NCI-H2227 (cell line): ENCODE measurements around the gene GRID2.

Source experiments
- DNase-seq: peaks from one replicate; lab custom pipeline; 2025; ENCODE audit not compliant: unreplicated experiment; lab: John Stamatoyannopoulos, UW

GRID2 gene

DNA sequence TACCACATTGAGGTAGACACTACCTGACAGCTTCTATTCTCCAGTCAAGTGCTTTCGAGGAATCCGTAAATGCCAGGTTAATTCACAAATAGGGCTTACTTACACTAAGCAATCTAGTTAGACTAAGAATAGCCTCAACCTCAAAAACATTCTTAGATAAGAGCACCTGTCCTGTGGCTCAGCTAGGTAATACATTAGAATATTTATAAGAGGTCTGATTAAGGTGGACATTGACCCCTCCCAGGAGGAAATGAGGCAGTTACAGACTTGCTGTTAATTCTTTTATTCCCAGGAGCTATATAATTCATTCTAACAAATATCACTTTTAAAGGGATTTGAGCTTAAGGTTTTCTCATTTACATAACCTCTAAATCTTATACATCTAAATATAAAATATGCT, 758.1 kb downstream of the GRID2 start:
- DNase-seq: no peak

DNA sequence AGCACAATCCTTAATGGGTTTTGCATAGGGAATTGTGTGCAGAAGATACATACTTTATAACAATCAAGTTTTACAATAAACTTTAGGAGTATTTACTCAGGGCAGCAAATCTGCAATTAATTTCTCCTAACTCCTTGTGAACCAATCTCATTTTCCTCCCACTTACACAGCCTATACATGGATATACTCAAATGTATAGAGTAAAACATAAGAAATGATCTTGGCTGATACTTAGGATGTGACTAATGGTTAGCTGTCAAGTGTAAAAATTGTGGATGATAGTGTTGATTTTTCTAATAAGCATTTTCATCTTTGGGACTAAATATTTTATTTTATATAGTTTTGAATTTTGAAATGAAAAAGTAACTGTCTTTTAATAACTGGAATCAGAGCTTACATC, 759.6 kb downstream of the GRID2 start:
- DNase-seq: no peak

DNA sequence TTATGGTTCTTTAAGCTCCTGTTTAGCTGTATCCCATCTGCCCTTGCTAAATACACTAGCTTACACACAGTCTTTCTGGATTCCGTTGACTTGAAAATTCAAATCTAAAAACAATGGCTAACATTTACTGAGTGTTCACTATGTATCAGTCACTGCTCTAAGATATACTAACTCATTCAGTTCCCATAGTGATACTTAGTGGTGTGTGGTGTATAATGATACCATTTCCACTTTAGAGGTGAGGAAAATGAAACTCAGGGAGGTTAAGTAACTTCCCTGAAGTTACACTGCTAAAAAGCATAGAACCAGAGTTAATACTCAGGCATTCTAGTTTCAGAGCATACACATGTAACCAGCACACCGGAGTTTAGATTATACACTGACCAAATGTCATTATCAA, 762.0 kb downstream of the GRID2 start:
- DNase-seq: no peak

DNA sequence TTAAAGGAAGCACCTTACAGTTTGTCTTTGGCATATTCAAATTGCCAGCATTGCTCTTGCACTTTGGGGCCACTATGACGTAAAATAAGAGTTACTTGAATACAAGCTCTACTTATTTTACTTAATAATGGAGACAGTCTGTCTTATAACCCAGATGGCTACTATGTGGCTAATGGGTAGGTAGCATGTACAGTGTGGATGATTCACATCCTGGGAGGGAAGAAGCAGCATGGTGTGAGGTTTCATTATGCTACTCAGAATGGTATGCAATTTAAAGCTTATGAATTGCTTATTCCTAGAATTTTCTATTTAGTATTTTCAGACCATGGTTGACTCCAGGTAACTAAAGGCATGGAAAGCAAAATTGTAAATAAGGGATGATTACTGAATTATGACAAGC, 763.0 kb downstream of the GRID2 start:
- DNase-seq: no peak

DNA sequence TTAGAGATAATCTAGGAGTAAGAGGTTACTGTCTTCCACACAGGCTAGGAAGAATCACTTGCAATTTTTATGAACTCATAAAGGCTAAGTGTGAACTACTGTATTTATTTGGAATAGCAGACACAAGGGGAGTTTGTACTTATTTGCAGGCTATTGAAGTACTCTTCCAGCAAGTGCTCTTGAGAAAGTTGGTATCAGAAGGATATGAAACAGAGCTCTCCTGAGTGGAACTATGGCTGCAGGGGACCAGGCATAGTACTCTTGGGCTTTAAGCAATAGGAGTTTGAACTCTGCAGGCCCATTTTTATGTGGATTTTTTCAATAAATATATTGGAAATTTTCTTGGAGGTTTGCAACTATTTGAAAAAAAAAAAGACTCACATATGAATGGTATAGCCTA, 768.5 kb downstream of the GRID2 start:
- DNase-seq: no peak

DNA sequence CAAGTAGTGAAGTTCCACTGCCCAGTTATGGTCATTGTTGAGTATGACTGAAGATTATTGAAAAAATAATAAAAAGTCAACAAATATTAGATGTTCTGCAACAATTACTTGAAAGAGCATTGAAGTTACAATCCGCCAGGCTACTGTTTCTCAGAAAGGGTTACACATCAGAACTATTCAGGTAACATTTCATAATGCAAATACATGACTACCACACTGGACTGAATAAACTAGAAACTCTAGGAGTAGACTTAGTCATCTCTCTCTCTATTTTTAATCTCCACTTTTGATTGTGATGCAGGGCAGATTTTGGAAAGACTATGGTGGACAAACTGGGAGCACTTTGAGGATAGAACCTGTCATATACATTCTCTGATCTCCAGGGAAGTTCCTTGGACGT, 776.5 kb downstream of the GRID2 start:
- DNase-seq: no peak

DNA sequence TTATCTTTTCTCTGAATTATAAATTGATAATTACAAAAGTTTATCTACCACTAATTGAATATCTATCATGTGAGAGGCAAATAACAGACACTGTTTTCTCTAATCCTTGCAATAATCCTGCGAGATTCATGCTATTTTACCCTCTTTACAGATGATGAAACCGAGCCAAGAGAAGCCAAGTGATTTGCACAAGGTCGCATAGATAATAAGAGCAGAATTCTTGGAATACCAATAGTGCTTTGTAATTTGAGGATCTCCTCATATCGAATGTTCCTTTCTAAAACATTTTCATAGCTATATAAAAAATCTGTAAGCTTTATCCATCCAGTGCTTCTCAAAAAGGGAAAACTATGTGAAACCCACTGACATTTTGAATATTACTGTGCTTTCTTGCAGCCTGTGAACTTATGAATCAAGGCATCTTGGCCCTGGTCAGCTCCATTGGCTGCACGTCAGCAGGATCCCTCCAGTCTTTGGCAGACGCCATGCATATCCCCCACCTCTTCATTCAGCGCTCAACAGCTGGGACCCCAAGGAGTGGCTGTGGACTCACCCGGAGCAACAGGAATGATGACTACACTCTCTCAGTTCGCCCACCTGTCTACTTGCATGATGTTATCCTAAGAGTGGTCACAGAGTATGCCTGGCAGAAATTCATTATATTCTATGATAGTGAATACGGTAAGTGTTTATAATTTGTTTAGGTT, 781.0 kb downstream of the GRID2 start:
- no peak for DNase-seq

DNA sequence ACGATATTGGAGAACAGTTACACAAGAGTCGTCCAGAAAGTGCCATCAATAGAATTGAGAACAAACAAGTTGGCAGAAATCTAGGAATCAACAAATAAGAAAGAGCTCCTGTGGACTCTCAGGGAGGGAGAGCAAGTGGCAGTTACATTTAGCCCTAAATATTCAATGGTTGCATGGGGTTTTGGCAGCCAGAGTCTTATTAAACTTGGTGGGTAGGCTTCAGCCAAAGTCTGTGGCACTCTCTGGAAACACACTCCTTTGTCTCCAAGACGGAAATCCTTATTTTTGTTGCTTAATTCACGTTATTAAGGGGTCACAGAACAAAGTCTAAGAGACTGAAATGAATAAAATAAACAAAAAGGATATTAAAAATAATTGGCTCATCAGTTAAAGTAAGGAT, 782.6 kb downstream of the GRID2 start:
- DNase-seq: no peak

DNA sequence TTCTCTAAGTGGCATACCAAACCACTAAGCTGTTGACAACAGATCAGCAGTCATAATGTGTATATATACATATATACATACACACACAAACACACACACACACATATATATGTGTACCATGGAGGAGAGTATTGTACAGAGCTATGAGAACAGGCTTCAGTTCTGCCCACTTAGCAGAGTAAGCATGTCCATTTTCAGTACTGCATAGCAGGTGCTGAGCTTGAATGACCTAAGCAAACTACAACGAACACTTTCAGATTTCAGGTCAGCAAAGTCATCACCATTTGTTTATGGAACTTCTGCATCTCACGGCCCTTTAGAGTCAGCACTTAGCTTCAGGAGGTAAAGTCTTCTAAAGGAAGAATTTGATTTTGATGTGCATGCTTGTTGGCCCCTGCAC, 789.0 kb downstream of the GRID2 start:
- DNase-seq: no peak

DNA sequence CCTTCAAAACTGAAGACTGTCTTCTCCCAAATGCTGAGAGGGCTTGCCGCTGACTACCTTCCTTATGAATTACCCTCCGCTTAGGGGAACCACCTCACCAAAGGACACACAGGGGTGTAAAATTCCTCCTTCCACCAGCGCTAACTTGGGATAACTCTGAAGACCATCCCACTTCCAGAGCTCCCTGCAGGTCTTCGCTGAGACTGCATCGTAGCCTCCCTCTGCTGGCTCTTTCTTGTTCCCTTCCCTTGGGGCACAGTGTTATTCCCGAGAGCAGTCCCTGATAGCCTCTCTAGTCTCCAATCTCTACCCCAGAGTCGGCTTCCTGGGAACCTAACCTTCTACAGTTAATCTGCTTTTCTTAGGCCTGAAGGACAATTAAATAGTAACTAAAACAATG, 799.3 kb downstream of the GRID2 start:
- DNase-seq: no peak

DNA sequence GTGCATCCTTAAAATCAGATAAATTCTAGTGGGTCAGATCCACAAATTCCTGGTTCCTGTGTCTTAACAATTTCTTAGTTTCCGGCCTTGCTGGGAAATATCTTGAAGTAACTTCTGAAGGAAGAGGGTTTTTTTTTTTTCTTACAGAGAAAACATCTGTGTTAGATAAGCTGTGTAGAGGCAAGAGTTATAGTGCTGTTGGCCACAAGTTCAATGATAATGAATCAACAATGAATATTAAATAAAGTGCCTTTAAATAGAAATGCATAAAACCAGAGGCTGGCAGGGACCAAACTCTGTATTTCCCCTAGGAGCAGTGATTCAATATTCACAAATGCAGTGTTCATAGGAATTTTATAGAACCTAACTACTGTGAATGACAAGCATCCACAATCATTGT, 812.9 kb downstream of the GRID2 start:
- DNase-seq: no peak

DNA sequence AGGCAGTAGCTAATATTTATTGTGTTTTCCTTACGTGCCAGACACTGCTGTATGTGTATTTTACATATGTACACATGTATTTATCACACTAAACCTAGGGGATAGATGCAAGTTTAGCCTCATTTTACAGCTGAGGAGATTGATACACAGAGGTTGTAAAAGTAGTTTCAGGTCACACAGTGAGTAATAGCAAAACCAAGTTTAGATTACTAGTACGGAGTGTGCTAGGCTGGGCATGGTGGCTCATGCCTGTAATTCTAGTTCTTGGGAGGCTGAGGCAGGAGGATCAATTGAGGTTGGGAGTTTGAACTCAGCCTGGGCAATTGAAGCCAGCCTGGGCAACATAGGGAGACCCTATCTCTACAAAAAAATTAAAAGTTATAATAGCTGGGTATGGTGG, 823.7 kb downstream of the GRID2 start:
- DNase-seq: no peak

DNA sequence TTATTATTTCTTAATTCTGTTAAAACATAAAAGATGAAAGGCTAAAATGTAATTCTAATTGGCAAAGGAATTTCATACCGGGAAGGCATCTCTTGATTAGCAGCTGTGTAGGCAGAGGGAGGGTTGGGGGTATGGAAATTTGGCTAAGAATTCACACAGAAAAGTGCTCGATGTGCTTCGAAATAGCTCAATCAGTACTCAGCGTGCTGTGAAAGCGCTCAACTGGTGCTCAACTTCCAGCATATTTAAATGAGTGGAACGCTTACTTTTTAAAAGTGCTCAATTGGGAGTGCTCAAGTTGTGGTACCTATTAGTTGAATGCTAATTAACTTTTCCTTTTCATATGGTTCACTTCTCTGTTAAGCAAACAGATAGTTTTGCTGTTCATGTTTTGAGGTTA, 828.9 kb downstream of the GRID2 start:
- no peak for DNase-seq

DNA sequence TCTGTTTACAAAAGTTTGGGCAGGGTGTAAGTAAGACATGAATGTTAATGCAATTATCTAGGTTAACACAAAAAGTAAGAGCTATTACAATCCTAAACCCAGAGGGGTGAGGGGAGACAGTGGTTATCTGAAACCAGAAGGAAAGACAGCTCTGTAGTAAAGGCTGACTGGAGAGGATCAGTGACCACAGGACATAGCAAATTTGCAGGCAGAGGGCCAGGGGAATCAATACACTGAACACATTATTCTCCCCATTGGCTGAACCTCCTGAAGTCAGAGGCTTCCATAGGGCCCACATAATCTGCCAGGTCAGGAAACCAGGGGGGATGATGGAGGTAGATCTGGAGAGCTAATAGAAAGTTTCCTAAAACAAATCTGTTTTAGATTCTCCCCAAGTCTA, 835.4 kb downstream of the GRID2 start:
- no peak for DNase-seq

DNA sequence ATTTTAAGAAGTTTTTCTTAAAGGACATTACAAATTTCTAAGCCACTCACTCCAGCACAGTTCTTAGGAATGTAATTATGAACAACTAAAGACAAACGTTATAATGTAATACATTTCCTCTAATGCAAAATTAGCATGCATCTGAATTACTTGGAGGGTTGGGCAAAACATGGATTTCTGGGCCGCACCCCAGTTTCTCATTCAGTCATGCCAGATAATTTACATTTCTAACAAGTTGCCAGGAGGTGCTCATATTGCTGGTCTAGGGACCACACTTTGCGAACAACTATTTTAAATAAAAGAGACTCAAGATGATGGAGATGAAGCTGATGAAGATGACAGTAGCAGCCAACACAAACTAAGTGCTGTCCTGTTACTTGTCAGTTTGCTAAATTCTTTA, 840.1 kb downstream of the GRID2 start:
- no peak for DNase-seq

DNA sequence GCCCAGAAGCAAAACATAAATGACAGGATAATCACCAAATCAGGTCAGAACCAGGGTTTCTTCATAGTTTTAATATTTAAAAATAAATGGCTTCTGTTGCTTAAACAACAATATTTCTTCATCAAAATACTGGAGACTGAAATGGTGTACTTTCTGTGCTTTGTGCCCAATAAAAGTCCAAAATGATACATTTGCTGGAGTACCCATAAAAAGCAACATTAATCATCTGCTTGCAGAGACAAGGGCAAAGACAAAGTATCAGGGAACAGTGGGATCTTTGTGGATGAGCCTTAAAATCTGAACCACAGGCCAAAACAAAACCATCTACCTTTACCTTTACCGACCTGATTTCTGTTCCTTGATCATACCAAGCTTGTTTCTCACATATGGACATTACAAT, 840.9 kb downstream of the GRID2 start:
- no peak for DNase-seq

DNA sequence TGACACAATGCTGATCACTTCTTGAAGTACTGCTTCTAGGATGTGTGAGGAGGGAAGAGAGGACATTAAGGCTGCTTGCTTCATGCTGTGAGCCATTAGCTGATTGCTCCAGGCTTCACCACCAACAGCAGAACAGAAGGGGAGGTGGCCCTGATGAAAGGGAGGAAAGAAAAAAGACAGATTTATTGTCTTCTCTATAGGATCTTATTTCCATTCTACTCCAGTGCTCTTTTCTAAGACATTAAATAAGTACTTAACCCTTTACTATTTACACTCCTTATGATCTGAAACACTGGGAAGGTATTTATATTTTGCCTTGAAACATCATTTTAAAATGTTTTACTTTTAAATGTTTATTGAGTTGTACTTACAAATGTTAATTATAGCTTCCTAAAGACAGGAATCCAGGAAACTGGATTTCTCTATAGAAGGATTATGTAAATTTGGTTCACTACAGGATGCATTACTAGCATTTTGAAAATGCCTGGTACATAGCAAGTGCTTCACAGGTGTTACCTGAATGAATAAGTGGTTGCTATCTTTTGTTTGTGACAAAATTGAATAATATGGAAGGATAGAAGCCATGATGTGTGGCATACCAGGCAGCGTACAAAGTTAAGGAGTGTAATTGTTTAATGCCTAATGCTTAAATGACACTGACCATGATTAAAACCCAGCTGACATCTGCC, 843.9 kb downstream of the GRID2 start:
- peak; percentile 62 for DNase-seq

DNA sequence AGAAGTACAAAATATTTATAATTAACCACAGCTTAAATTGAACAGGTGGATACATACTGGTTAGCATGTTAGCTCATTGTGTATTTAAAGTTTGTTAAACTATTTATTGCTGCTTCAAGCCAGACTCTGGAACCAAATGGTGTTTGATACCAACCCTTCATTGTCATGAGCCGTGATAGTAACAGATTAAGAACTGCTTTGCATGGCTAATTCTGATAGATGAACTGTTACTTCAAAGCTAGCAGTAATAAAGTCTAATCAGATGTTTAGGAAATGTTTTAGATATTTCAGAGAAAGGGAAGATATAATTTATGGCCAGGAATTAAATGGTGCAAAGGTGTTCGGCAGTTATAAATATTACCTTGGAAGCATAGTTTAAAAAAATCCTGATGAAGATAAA, 848.7 kb downstream of the GRID2 start:
- no peak for DNase-seq

DNA sequence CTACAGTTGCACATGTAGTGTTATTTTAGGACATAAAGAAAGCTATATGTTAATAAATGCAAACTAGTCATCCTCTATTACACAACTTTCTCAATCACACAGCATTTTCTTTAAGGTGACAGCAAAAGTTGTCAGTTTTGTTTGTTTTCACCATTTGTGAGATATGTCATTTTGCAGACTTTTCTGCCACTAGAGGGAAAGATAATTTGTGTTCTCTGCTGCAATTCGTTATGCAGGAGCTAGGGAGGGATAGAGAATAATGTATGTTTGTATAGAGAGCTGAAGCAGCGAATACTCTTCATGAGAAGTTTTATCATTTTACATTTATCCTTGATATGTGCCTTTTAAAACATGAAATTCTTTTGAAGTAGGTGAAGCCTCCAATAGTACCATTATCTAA, 854.2 kb downstream of the GRID2 start:
- no peak for DNase-seq

DNA sequence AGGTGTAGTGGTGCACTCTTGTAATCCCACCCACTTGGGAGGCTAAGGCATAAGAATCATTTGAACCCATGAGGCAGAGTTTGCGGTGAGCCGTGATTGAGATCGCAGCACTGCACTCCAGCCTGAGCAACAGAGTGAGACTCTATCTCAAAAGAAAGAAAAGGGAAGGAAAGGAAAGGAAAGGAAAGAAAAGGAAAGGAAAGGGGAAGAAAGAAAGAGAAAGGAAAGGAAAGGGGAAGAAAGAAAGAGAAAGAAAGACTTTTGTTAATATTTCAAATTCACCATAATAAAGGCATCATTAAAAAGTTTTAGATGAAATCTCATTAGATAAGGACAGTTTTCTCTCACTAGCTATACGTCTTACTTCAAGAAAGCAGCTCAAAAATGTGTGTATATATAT, 864.3 kb downstream of the GRID2 start:
- DNase-seq: no peak

DNA sequence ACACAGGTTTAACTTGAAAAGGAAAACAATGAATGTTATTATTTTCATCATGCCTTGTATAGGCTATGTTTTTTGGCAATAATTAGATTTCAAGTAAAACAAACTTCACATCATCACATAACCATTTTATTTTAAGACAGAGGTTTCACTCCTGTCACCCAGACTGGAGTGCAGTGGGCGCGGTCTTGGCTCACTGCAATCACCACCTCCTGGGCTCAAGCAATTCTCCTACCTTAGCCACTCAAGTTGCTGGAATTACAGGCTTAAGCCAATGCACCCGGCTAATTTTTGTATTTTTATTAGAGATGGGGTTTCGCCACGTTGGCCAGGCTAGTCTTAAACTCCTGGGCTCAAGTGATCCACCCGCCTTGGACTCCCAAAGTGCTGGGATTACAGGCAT, 866.2 kb downstream of the GRID2 start:
- no peak for DNase-seq

DNA sequence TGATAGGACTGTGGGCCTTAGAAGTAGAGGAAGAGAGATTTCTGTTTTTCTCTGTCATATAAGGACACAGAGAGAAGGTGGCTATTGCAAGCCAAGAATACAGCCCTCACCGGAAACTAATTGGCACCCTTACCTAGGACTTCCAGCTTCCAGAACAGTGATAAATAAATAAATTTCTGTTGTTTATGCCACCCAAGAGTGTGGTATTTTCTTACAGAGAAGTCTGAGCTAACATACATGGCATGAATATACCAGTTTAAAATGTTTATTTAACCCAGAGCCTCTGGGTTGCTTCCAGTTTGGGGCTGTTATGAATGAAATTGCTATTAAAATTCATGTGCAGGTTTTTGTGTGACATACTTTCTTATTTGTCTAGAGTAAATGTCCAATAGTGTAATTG, 870.8 kb downstream of the GRID2 start:
- no peak for DNase-seq

DNA sequence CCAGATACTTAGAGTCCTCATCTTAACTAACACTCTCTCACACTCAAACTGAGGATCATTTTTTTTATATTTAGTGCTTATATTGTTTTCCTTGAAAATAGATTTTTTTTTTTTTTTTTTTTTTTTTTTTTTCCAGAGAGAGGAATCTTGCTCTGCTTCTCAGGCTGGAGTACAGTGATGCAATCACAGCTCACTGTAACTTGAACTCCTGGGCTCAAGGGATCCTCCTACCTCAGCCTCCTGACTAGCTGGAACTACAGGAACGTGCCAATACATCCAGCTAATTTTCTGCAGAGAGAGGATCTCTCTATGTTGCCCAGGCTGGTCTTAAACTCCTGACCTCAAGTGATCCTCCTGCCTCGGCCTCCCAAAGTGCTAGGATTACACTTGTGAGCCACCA, 874.5 kb downstream of the GRID2 start:
- no peak for DNase-seq
